Right atrium auricular region (tissue), 2 donors: ENCODE data around the gene ABR. TPM values are rescaled to one million over a fixed set of nuclear protein-coding genes. Genes with fewer than 3 reads are reported as not detected.

Experiments used
- DNase-seq: peaks from one replicate; pipeline ENCODE4 v3.0.0-alpha.2; 2019; ENCODE audit warnings: low spot score
- H3K27ac ChIP-seq, 2 donors: fragments of 200-600 bp; sonication (generic); 1 replicate in 1 of 2; 2 replicates in 1 of 2; pipeline ENCODE4 v1.5.1; 2016 to 2019
- H3K27me3 ChIP-seq, 2 donors: fragments of 200-600 bp; sonication (generic); one replicate each; pipeline versions ENCODE4 v1.5.1 to v1.6.0; 2017 to 2019
- H3K36me3 ChIP-seq: fragments of 200-600 bp; sonication (generic); one replicate; pipeline ENCODE4 v1.5.1; 2016
- H3K4me1 ChIP-seq, 2 donors: fragments of 200-600 bp; sonication (generic); one replicate each; pipeline versions ENCODE4 v1.5.1 to v1.6.0; 2017 to 2019
- H3K4me3 ChIP-seq, 2 donors: fragments of 200-600 bp; sonication (generic); 1 replicate in 1 of 2; 2 replicates in 1 of 2; pipeline ENCODE4 v1.5.1; 2017 to 2019; ENCODE audit warnings: mild to moderate bottlenecking in 1 of 2, moderate library complexity in 1 of 2
- H3K9me3 ChIP-seq, 2 donors: fragments of 200-600 bp; sonication (generic); one replicate each; pipeline ENCODE4 v1.5.1; 2019
- total RNA-seq, 2 donors: library from RNA; depleted of rRNA; stranded (reverse); fragments of >200 nt; gene quantifications; one replicate each; pipeline ENCODE4 v1.1.0, GENCODE V29; 2016
- TF ChIP-seq, protein P1 (sequence below), 2 donors: fragments of 200-600 bp; sonication (generic); IDR thresholded peaks; one replicate each; pipeline ENCODE4 v1.5.1; 2019; ENCODE audit warnings: antibody characterized with exemption in 2 of 2

ABR gene
- total RNA-seq, 2 donors from 2014 or later: 94.9 to 116 TPM

DNA sequence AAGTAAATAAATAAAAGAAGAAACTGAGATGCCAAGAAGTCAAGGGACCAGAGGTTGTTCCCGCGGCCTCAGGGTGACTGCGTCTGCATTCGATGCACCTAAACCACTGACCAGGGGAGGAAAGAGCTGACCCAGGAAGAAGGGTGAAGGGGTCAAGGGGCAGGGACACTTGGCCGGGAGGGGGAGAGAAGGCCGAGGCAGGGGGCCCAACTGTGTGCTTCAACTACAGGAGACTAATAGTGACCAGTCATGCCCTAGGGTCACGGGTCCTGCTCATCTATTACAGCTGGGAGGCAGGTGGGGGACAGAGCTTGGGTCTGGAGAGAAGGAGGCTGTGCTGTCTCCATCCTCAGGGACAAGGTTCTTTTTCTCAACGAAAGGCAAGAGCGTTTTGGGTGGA is 138.0 kb downstream of the ABR start:
- no peak for DNase-seq
- Histone ChIP-seq H3K27ac (no peak overlapping the region), H3K4me3 (no peak overlapping the region), H3K9me3 (no peaks in the 10 kb centered on the region), H3K36me3 (no peaks in the 10 kb centered on the region), H3K4me1 (peaks cover 0 to 64% of the 10 kb centered on the region in 2 donors), H3K27me3 (no peaks in the 10 kb centered on the region)
- TF ChIP-seq, protein P1, sequence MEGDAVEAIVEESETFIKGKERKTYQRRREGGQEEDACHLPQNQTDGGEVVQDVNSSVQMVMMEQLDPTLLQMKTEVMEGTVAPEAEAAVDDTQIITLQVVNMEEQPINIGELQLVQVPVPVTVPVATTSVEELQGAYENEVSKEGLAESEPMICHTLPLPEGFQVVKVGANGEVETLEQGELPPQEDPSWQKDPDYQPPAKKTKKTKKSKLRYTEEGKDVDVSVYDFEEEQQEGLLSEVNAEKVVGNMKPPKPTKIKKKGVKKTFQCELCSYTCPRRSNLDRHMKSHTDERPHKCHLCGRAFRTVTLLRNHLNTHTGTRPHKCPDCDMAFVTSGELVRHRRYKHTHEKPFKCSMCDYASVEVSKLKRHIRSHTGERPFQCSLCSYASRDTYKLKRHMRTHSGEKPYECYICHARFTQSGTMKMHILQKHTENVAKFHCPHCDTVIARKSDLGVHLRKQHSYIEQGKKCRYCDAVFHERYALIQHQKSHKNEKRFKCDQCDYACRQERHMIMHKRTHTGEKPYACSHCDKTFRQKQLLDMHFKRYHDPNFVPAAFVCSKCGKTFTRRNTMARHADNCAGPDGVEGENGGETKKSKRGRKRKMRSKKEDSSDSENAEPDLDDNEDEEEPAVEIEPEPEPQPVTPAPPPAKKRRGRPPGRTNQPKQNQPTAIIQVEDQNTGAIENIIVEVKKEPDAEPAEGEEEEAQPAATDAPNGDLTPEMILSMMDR (IDR thresholded peaks at IDR 0.05): no peak

DNA sequence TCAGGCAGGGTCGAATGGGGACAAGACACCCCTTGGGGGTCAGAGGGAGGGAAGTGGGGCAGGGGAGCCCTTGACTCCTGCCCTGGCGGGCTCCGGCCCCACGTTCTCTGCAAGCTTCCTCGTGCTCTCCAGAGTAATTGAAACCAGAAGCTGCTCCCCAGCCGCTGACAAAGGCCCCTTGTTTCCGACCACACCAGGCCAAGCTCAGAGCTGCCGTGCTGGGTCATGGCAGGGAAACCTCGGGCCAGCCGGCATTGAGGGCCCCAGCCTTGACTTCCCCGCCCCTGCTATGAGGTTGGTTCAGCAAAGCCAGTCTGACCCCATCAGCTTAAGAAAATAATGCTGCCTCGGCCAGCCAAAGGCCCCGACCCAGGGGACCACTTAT is 139.6 kb downstream of the ABR start:
- Histone ChIP-seq H3K27me3 (no peaks in the 10 kb centered on the region), H3K36me3 (no peaks in the 10 kb centered on the region), H3K27ac (peak overlapping the region; percentile 71 to 76), H3K9me3 (no peaks in the 10 kb centered on the region), H3K4me3 (no peak overlapping the region), H3K4me1 (peaks cover 0 to 61% of the 10 kb centered on the region in 2 donors)
- TF ChIP-seq, protein P1 (IDR thresholded peaks at IDR 0.05): no peak
- DNase-seq: no peak

DNA sequence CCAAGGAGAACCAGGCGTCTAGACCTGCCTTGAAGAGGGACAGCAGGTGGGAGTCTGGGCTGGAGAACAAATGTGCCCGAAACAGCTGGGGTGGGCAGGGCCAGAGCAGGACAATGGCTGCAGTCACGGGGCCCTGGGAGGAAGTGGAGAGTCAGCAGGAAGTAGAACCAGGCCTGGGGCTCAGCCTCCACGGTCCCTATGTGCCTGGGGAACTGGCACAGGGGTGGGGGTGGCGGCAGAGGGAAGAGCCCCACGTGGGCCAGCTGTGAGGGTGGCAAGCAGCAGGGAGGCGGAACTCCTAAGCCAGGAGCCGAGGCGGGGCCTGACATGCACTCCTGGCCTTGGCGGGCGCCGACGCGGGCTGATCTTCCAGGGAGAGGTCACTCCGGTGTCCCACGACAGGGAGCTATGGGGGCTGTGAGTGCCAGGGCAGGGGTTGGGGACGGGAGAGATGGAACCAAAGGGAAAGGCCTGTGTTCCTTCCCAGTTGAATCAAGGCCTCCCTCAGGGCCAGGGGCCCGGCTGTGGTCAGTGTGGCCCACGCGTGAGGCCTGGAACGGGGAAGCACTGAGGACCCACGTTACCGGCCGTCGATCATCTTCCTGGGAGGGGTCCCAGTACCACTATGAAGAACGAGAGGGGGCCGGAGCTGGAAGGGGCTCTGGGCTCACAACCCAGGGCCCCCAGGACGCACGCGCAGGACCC is 140.1 kb downstream of the ABR start:
- DNase-seq: peak; percentile 79
- H3K9me3 ChIP-seq: no peaks in the 10 kb centered on the region
- H3K27ac ChIP-seq: peak overlapping the region; percentile 71 to 76
- peaks cover 0 to 55% of the 10 kb centered on the region in 2 donors for H3K4me1 ChIP-seq
- no peaks in the 10 kb centered on the region for H3K36me3 ChIP-seq
- H3K27me3 ChIP-seq: no peaks in the 10 kb centered on the region
- TF ChIP-seq, protein P1 (IDR thresholded peaks at IDR 0.05): no peak
- no peak overlapping the region for H3K4me3 ChIP-seq

DNA sequence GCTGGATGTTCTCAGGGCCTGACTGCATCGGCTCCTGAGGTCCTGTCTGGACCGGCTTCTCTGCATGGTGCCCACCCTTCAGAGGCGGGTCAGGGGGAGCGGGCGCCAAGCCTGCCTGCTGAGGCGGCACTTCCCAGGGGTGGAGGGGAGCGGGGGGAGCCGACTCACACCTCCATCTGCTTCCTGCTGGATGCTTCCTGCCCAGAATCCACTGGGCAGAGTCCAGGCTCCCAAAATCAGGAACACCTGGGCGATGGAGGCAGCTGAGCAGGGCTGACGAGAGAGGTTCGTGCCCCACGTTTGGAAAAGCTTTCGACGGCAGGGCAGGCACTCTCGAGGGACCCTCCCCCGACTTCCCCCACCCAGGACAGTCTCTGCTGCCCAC is 140.7 kb downstream of the ABR start:
- TF ChIP-seq, protein P1 (IDR thresholded peaks at IDR 0.05): no peak
- no peak for DNase-seq
- no peak overlapping the region for H3K4me3 ChIP-seq
- peaks cover 5% of the 10 kb centered on the region for H3K36me3 ChIP-seq
- H3K9me3 ChIP-seq: no peaks in the 10 kb centered on the region
- H3K27ac ChIP-seq: peak overlapping the region; percentile 71 to 76
- no peaks in the 10 kb centered on the region for H3K27me3 ChIP-seq
- peaks cover 0 to 51% of the 10 kb centered on the region in 2 donors for H3K4me1 ChIP-seq

DNA sequence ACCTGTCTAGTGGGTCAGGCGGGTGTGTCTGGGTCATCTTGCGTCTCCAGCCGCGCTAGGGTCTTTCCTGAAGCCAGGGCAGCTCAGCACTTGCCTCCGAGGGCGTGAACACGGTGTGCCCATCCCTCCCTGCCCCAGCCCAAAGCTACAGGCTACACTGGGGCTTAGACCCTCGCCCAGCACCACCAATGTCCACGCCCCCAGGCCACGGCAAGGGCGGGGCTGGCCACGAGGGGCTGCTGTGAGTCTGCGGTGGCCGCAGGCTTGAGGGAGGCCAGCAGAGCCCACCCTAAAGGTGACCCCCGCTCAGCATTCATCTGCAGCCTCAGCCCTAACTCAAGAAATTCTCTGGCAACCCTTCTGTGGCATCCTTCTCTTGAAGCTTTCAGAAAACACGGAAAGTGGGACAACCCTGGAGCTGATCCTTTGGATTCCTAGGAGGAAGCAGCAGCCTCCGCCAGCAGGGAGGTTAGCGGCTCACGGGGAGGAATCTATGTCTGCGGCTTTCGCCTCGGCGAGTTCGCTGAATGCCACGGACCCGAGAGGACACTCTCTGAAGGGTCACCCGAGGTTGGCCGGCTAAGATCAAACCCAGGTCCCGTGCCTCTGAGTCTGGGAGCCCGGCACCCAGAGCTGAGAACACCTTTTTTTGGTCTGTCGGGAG is 141.2 kb downstream of the ABR start:
- TF ChIP-seq, protein P1 (IDR thresholded peaks at IDR 0.05): no peak
- H3K9me3 ChIP-seq: no peaks in the 10 kb centered on the region
- DNase-seq: no peak
- no peaks in the 10 kb centered on the region for H3K27me3 ChIP-seq
- no peak overlapping the region for H3K4me3 ChIP-seq
- peak overlapping the region; percentile 71 to 76 for H3K27ac ChIP-seq
- H3K4me1 ChIP-seq: peaks cover 0 to 45% of the 10 kb centered on the region in 2 donors
- peaks cover 5% of the 10 kb centered on the region for H3K36me3 ChIP-seq
